OCI-LY1 (cell line): Measurements from ENCODE around the gene TTC28.

ENCODE experiments used
- H2AFZ ChIP-seq: fragments of 200-600 bp; sonication (generic), shearing (Covaris generic); 2 replicates; pipeline ENCODE4 v1.6.0; 2014; ENCODE audit warnings: antibody characterized with exemption, mild to moderate bottlenecking, low read length
- H3F3A ChIP-seq: fragments of 200-600 bp; sonication (generic), shearing (Covaris generic); 2 replicates; pipeline ENCODE4 v1.6.0; 2014; ENCODE audit warnings: mild to moderate bottlenecking, antibody characterized with exemption, low read length, moderate library complexity; ENCODE audit not compliant: insufficient read depth
- H3K27ac ChIP-seq: fragments of 200-600 bp; sonication (generic); 2 replicates; pipeline ENCODE4 v1.5.1; 2014; ENCODE audit warnings: low read length, mixed run types, mild to moderate bottlenecking, low read depth; ENCODE audit not compliant: poor library complexity, severe bottlenecking
- H3K27me3 ChIP-seq: fragments of 200-600 bp; sonication (generic); 2 replicates; pipeline ENCODE4 v1.6.0; 2014; ENCODE audit warnings: antibody characterized with exemption, mild to moderate bottlenecking, low read length, moderate library complexity; ENCODE audit not compliant: insufficient read depth
- H3K36me3 ChIP-seq: fragments of 200-600 bp; sonication (generic); 2 replicates; pipeline ENCODE4 v1.6.1; 2014; ENCODE audit warnings: mild to moderate bottlenecking, antibody characterized with exemption, low read length, moderate library complexity, mixed read lengths; ENCODE audit not compliant: insufficient read depth
- H3K4me1 ChIP-seq: fragments of 200-600 bp; sonication (generic); 2 replicates; pipeline ENCODE4 v1.5.1; 2014; ENCODE audit warnings: mild to moderate bottlenecking, low read length, moderate library complexity; ENCODE audit not compliant: insufficient read depth, severe bottlenecking
- H3K4me2 ChIP-seq: fragments of 200-600 bp; sonication (generic), shearing (Covaris generic); 2 replicates; pipeline ENCODE4 v1.6.1; 2014; ENCODE audit warnings: low read length
- H3K4me3 ChIP-seq: fragments of 200-600 bp; sonication (generic); 2 replicates; pipeline ENCODE4 v1.5.1; 2014; ENCODE audit warnings: low read length, low read depth, mild to moderate bottlenecking, mixed read lengths; ENCODE audit not compliant: poor library complexity, severe bottlenecking
- H3K79me2 ChIP-seq: fragments of 200-600 bp; shearing (Covaris generic); 2 replicates; pipeline ENCODE4 v1.6.1; 2016; ENCODE audit warnings: mixed run types, low read length, mixed read lengths; ENCODE audit not compliant: insufficient read depth
- H3K9ac ChIP-seq: fragments of 200-600 bp; sonication (generic), shearing (Covaris generic); 2 replicates; pipeline ENCODE4 v1.6.1; 2014; ENCODE audit warnings: mild to moderate bottlenecking, low read length, mixed read lengths
- H3K9me2 ChIP-seq: fragments of 200-600 bp; sonication (generic), shearing (Covaris generic); 2 replicates; pipeline ENCODE4 v1.6.1; 2014; ENCODE audit warnings: low read depth, mild to moderate bottlenecking, low read length, mixed read lengths
- H3K9me3 ChIP-seq: fragments of 200-600 bp; shearing (Covaris generic); 2 replicates; pipeline ENCODE4 v1.6.1; 2014; ENCODE audit warnings: low read length, mixed read lengths
- H4K20me1 ChIP-seq: fragments of 200-600 bp; sonication (generic), shearing (Covaris generic); 2 replicates; pipeline ENCODE4 v1.6.0; 2016; ENCODE audit warnings: mild to moderate bottlenecking, low read length; ENCODE audit not compliant: insufficient read depth
- EZH2 ChIP-seq: fragments of 200-600 bp; sonication (generic), shearing (Covaris generic); IDR thresholded peaks from 2 replicates; pipeline ENCODE4 v1.8.0; 2017; ENCODE audit warnings: borderline replicate concordance, mixed run types, mild to moderate bottlenecking, antibody characterized with exemption, low read length, moderate library complexity, mixed read lengths
- TF ChIP-seq, protein P1 (sequence below): fragments of 200-600 bp; sonication (generic), shearing (Covaris generic); IDR thresholded peaks from 2 replicates; pipeline ENCODE4 v1.5.1; 2017; ENCODE audit warnings: mild to moderate bottlenecking, antibody characterized with exemption, low read length, moderate library complexity, mixed read lengths

The TTC28 gene

DNA sequence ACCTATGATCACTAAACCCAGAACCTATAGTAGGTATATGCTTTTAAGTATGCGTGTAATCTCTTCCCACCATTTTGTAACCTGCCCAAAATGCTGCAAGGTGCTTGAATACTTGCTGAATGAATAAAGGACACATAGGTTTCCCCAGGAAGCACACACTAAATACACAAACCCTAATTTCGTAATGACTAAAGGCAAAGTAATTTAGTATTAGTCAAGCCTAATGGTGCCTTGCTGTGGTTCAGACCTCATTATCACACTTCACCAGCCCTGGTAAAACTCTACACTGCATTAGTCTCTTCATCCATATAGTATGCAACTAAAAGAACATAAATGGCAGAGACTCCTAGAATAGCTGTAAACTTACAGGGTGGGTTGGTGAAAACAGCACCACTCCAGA is 471.6 kb downstream of the TTC28 start:
- H3K27ac ChIP-seq: no peak overlapping the region
- no peaks in the 10 kb centered on the region for H3F3A ChIP-seq
- no peaks in the 10 kb centered on the region for H3K4me1 ChIP-seq
- H3K4me2 ChIP-seq: no peak overlapping the region
- H3K36me3 ChIP-seq: no peaks in the 10 kb centered on the region
- no peaks in the 10 kb centered on the region for H3K9me3 ChIP-seq
- no peak overlapping the region for H3K9ac ChIP-seq
- no peak for TF ChIP-seq EZH2
- TF ChIP-seq, protein P1, sequence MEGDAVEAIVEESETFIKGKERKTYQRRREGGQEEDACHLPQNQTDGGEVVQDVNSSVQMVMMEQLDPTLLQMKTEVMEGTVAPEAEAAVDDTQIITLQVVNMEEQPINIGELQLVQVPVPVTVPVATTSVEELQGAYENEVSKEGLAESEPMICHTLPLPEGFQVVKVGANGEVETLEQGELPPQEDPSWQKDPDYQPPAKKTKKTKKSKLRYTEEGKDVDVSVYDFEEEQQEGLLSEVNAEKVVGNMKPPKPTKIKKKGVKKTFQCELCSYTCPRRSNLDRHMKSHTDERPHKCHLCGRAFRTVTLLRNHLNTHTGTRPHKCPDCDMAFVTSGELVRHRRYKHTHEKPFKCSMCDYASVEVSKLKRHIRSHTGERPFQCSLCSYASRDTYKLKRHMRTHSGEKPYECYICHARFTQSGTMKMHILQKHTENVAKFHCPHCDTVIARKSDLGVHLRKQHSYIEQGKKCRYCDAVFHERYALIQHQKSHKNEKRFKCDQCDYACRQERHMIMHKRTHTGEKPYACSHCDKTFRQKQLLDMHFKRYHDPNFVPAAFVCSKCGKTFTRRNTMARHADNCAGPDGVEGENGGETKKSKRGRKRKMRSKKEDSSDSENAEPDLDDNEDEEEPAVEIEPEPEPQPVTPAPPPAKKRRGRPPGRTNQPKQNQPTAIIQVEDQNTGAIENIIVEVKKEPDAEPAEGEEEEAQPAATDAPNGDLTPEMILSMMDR: no peak
- H3K27me3 ChIP-seq: no peaks in the 10 kb centered on the region
- H4K20me1 ChIP-seq: no peaks in the 10 kb centered on the region
- no peak overlapping the region for H3K4me3 ChIP-seq
- no peak overlapping the region for H2AFZ ChIP-seq
- H3K79me2 ChIP-seq: no peaks in the 10 kb centered on the region
- H3K9me2 ChIP-seq: no peaks in the 10 kb centered on the region

DNA sequence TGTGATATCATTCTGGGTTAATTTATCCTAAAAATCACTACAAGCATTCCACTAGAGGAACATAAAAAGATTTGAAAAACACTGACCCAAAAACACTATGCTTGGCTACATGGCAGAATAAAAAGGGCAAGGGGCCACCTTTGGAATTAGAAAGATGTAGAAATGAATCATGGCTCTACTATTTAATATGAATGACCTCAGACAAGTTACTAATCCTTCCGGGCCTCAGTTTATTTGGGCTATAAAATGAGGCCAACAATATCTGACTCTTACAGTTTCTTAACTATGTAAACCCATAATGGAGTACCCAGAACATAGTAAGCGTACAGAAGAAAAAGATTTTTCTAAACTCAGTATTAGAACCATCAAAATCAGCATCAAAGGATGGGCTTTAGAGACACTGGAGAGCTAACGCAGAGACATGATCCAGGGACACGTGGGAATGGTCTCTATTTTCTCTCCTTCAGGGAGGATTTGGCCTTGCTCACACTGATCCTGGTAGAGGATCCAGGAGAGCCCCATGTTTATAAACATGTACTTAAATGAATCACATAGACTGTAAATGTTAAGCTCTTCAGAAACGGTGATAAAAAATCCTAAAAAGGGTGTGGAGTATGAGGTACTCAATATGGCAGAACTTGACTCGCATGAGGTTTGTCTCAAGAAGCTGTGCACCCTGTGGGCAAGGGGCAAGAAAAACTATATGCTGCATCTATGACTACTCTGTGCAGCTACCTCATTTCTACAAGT is 472.2 kb downstream of the TTC28 start:
- H3K4me1 ChIP-seq: no peaks in the 10 kb centered on the region
- no peaks in the 10 kb centered on the region for H3K9me3 ChIP-seq
- no peaks in the 10 kb centered on the region for H3K79me2 ChIP-seq
- no peaks in the 10 kb centered on the region for H3K9me2 ChIP-seq
- H3F3A ChIP-seq: no peaks in the 10 kb centered on the region
- H3K36me3 ChIP-seq: no peaks in the 10 kb centered on the region
- no peak overlapping the region for H3K9ac ChIP-seq
- no peak overlapping the region for H3K27ac ChIP-seq
- no peaks in the 10 kb centered on the region for H3K27me3 ChIP-seq
- H3K4me3 ChIP-seq: no peak overlapping the region
- no peak overlapping the region for H3K4me2 ChIP-seq
- TF ChIP-seq EZH2: no peak
- TF ChIP-seq, protein P1: no peak
- no peak overlapping the region for H2AFZ ChIP-seq
- H4K20me1 ChIP-seq: no peaks in the 10 kb centered on the region

DNA sequence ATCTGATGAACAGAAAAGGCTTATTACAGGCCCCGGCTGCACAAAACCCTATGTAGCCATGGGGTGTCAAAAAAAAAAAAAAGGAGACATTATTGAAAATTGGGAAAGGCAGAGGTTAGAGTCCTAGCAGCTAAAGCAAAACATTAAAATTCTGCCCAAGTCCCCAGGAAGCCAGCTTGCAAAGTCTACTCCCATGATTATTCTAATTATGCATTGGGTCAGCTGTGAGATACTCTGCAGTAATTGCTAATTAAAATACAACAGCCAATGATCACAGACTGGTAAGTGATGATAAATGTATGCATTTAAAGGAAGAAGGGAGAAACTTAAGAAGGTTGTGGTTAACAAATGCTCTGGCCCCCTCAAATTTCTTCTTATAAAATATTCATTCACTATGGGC is 473.7 kb downstream of the TTC28 start:
- Histone ChIP-seq H3K9me2 (no peaks in the 10 kb centered on the region), H3K9ac (no peak overlapping the region), H3K36me3 (no peaks in the 10 kb centered on the region), H4K20me1 (no peaks in the 10 kb centered on the region), H3K4me2 (no peak overlapping the region), H3F3A (no peaks in the 10 kb centered on the region), H3K27me3 (no peaks in the 10 kb centered on the region), H3K27ac (no peak overlapping the region), H2AFZ (no peak overlapping the region), H3K4me3 (no peak overlapping the region), H3K79me2 (no peaks in the 10 kb centered on the region), H3K4me1 (no peaks in the 10 kb centered on the region), H3K9me3 (no peaks in the 10 kb centered on the region)
- TF ChIP-seq, protein P1: no peak
- no peak for TF ChIP-seq EZH2
